ENCODE results near the gene DTX3.
"Not testable (repeated sequence)": the region's sequence is repeated elsewhere in the genome, so short reads cannot be mapped to it uniquely, and the experiment has no call there.

The DTX3 gene

GRCh38 chr12:57606821-57607220, 2.2 kb downstream of the DTX3 start:
- no peak for DNase-seq (ENCODE audit: low read depth in 2 of 2)

DNA sequence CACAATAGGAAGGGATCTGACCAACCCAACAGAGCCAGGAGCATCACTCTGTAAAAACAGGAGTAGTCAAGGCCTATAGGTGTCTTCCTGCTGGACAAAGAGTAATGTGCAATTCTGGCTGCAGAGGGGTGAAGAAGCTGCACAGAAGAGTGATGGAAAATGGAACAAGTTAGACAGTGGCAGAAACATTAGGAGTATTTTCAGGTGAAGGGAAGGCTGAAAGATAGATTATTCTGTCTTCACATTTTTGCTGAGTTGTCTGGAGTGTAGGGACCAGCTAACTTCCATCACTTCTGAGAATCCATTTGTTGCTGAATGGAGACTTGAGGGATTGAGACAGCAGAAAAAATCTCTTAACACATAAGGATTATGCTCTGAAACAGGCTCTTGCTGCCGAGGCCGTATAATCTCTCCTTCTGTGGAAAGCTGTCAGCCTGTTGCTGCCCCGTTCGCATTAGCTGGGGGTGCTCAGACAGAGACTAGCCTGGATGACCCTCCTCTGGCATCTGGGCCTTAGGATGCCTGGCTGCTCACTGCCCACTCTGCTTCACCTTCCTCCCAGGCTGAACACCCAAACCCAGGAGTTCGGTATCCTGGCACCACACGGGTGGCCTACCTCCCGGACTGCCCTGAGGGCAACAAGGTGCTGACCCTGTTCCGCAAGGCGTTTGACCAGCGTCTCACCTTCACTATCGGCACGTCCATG, 3.5 kb downstream of the DTX3 start:
- no peak for DNase-seq (ENCODE audit: low read depth in 2 of 2)

GRCh38 chr12:57609101-57609780, 4.6 kb downstream of the DTX3 start:
- no peak for DNase-seq (ENCODE audit: low read depth in 2 of 2)

GRCh38 chr12:57609781-57610553, 5.3 kb downstream of the DTX3 start:
- DNase-seq (ENCODE audit: low read depth in 2 of 2), result no peak

DNA sequence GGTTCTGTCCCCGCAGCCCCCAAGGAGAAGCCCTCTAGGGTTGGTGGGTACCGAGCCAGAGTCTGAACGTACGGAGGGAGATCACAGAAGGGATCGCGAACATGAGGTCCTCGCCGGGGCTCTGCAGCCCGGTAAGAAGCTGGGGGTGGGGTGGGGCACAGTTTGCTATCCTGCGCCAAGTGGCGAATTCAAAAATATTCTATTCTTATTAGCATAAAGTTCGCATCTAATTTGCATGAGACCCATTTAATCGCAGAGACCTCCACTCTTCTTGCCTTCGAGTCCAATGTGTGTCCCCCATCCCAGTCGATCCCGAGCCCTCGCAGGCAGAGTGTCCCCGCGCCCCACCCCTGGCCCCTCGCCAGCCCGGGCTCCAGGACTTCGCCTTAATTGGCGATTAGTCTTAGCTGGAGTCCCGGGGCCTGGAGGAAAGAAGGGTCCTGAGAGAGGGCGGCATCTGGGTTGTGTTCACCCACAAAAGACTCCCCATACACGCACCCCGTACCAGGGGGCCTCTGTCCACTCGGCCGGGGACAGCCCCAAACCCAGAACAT, 6.0 kb downstream of the DTX3 start:
- no peak for DNase-seq (ENCODE audit: low read depth in 2 of 2)

DNA sequence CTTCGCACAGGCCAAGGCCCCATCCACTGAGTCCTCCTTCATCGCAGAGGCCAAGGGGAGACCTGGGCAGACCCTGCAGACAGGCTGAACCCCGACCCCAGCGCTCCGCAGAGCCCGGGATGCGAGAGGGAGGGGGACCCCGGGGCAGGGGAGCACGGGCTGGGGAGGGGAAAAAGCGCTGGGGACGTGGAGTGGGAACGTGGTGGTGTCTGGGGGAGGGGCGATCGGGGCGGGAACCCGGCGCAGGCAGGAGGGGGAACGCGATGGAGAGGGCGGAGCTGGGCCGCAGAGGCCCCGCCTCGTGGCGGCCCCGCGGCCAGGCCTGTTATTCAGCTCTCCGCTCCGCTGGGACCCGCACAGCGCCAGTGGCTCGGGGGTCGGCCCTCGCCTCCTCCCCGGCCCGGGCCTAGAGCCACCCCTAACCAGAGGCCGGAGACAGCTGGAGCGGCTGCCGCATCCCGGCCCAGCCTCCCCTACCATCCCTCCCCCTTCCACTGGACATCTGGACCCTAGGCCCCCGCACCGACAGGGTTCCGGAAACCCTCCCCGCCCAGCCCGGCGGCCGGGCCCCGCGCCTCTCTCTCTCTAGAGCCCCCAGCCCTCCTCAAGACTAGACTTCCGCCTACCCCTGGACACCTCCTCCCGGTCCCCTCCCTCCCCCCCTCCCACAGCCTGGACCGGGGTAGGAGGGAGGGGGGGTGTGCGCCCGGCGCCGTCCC, 6.6 kb downstream of the DTX3 start, which contains the start of gene ARHGEF25:
Gene ARHGEF25 (plus strand): TSS at position 328 of the 719 bp plus-strand sequence. CDS start 460 bp downstream, outside the sequence.
- no peak for DNase-seq (ENCODE audit: low read depth in 2 of 2)

DNA sequence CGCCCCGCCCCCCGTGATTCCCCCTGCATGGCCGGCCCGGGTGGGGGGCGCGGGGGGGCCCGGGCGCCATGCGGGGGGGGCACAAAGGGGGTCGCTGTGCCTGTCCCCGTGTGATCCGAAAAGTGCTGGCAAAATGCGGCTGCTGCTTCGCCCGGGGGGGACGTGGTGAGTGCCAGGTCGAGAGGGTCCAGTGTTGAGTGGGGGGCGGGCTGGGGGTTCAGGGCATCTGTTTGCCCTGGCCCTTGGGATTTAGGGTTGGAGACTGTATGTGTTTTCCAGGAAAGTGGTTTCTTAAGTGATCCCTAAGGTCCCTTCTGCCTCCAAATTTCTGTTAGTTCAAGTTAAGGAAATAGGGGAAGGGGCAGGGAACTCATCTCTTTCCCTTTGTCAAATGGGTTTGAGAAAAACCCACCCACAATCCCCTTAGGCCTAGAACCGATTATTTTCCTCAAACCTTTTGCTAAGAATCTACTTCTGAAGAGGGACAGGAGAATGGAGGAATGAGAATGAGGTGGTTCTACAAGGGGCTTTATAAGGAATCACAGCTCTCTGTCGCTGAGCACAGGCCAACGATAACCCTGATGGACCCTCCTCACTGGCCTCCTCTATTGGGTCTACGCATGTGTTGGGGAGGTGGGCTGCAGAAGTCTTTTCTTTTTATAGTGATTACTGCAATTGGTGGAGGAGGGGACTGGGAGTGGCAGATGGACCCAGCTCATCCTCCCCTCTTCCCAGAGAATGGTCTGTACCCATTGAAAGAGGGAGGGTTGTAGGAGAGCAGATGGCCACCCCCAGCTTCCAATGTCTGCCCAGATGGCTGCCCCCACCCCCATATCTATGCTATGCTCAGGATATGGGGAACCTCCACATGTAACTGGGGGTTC, 7.4 kb downstream of the DTX3 start:
- DNase-seq (ENCODE audit: low read depth in 2 of 2), result no peak

DNA sequence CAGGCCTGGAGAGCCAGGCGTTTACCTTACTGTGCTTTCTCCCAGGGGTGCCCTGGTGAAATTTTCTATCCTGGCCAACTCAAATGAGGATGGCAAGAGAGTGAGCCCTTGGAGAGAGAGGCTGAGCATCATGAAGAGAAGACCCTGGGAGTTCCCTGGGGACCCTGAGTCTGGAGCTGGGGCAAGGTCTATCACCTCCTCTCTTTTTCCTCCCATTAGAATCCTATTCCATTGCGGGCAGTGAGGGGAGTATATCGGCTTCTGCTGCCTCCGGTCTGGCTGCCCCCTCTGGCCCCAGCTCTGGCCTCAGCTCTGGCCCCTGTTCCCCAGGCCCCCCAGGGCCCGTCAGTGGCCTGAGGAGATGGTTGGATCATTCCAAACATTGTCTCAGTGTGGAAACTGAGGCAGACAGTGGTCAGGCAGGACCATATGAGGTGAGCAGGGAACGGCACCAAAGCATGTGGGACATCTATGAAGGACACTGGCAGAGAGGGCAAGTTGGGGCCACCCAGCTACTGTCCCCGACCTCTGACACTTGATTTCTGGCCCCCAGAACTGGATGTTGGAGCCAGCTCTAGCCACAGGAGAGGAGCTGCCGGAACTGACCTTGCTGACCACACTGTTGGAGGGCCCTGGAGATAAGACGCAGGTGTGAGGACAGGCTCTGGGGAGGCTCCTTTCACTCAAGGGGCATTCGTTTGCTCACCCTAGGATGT, 8.2 kb downstream of the DTX3 start:
- DNase-seq (ENCODE audit: low read depth in 2 of 2), result no peak

- DNase-seq (ENCODE audit: low read depth in 2 of 2), result no peak
Observed at GRCh38 chr12:57613427-57614109, 8.9 kb downstream of the DTX3 start.

DNA sequence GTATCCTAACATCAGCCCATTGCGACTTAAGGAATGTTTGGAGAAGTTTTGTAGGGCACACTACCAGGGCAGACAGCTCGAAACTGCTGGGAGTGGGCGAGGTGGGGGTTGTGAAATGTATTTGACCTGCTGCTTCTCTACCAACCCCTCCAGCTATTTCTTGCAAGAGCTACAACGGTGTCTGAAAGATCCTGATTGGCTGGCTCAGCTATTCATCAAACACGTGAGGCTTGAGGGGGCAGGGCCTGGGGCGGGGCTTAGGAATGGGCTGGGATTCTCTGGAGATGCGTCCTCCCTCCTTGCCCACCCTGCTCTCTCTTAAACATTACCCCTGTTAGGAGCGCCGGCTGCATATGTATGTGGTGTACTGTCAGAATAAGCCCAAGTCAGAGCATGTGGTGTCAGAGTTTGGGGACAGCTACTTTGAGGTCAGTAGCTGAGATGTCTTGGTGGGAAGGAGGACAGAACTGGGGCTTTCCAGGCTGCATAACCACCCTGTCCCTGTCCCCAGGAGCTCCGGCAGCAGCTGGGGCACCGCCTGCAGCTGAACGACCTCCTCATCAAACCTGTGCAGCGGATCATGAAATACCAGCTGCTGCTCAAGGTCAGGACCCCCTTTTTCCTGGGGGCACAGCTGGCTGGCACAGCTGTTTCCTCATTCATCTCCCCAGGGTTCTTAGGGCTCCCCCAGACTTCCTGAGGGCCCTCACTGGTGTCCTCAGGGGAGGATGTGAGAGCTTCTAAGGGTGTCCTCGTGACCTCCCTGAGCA, 9.7 kb downstream of the DTX3 start:
- DNase-seq (ENCODE audit: low read depth in 2 of 2), result no peak

DNA sequence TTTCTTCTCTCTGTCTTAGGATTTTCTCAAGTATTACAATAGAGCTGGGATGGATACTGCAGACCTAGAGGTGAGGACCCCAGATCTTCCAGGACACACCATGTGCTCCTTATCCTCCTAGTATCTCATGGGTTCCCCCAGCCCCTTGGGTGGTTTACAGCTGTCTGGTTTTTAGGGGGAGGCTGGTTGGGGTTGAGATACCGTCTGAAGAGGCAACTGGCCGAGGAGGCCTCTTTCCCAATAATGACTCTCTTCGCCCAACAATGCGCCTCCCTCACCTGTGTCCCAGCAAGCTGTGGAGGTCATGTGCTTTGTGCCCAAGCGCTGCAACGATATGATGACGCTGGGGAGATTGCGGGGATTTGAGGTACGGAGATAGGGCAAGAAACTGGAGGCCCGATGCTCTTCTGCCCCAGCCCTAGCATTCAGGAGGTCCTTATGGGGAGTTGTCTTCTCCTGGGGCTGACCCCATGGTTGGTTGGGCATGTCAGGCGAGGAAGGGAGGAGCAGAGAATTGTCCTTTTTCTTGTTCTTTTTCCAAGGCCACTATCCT, 10.4 kb downstream of the DTX3 start:
- no peak for DNase-seq (ENCODE audit: low read depth in 2 of 2)

GRCh38 chr12:57615637-57616036, 11.0 kb downstream of the DTX3 start:
- DNase-seq (ENCODE audit: low read depth in 2 of 2), result no peak

DNA sequence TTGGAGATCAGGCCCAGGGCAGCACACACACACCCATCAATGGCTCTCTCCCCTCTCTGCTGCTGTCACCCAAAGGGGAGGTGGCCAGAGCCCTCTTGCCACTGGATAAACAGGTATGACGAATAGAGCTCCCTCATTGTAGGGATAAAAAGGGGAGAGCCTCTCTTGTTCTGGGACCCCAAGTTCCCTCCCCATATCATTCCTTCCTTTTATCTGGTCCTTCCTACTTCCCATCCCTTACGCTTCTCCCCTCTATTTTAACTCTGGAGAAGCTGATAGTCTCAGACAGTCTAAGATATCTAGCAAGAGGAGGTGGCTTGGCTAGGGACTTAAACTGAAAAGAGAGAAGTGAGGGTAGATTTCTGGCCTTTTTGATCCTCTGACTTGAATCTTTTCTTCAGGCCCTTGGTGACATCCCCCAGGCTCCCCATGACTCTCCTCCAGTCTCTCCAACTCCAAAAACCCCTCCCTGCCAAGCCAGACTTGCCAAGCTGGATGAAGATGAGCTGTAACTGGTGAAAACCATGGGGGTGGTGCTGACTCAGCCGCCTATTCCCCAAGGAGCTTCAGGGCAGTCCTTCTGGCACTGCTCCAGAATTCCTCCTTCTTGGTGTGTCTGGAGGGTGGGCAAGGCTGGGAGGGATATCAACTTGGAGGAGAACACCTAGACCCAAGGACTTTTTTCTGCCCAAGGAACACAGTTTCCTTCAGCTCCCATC, 11.9 kb downstream of the DTX3 start:
- DNase-seq (ENCODE audit: low read depth in 2 of 2), result no peak

- DNase-seq (ENCODE audit: low read depth in 2 of 2), result no peak
Observed at GRCh38 chr12:57617942-57618341, 13.3 kb downstream of the DTX3 start.

DNA sequence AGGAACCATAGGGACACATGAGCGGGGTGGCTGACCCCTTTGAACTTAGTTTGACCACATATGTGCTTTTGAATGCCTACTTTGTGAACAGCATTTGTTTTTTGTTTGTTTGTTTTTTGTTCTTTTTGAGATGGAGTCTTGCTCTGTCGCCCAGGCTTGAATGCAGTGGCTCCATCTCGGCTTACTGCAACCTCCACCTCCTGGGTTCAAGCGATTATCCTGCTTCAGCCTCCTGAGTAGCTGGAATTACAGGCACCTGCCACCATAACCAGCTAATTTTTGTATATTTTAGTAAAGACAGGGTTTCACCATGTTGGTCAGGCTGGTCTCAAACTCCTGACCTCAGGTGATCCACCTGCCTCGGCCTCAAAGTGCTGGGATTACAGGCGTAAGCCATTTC, 13.8 kb downstream of the DTX3 start:
- DNase-seq (ENCODE audit: low read depth in 2 of 2), result not testable (repeated sequence)

DNA sequence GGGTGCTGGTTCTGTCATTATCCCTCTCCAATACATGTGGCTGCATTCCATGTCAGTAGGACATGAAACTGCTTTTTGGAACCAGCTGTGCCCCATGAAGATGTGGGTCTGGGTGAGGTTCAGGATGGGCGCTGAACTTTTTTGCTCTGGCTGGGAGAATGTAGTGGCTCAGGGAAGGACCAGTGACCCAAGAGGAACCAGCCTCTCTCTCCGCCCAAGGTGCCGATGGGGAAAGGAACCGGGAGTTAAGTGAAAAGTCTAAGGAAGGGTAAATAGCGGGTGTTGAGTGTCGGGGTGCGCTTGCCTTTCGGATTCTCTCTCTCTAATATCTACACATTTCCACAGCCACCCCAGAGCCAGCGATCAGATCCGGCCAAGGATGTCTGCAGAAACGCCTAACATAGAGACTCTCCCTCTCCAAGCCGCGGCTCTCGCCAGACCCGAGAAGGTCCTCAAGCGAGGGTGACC, 14.4 kb downstream of the DTX3 start:
- no peak for DNase-seq (ENCODE audit: low read depth in 2 of 2)

DNA sequence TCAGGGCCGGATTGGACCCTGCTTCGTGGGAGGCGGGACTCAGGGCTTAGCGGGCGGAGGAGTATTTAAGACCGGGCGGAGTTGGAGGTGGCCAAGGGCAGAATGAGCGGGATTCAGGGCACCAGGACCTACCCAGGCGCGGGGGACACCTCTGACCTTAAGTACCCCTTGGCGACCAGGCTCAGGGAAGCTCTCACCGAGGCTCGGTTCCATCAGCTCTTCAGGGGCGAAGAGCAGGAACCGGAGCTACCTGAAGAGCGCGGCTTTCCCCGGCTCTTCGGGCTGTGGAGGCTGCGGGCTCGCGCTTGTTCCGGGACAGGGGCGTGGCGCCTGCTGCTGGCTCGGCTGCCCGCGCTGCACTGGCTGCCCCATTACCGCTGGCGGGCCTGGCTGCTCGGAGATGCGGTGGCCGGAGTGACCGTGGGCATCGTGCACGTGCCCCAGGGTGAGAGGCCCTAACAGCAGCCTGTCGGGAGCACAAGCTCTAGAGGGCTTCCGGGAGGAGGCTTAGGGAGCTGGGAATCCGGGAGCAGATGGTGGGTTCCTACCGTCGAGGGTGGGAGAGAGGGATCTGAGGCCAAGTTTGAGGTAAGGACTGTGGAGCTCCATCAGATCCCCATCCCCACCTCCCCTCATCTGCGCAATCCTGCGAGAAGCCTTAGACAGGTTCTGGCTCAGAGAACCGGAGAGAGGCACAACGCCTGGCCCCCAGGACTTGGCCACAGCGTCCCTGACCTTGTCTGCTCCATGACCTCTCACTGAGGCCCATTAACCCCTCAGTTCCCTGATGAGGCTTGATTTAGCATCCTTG, 15.0 kb downstream of the DTX3 start:
- DNase-seq (ENCODE audit: low read depth in 2 of 2), result no peak

Measured in stimulated activated CD4-positive, alpha-beta T cell treated with anti-CD3 and anti-CD28 coated beads, Interleukin-12 subunit alpha, Interleukin-12 subunit beta, amount 100 ng/mL, for 24 hours (primary cell).